Loucy (cell line): ENCODE measurements around the gene GNL3.

ENCODE experiments used
- H2AFZ ChIP-seq: fragments of 200-600 bp; sonication (generic); 2 replicates; pipeline ENCODE4 v1.6.0; 2016; ENCODE audit warnings: antibody characterized with exemption, mild to moderate bottlenecking, low read length, moderate library complexity
- H3F3A ChIP-seq: fragments of 200-600 bp; 2 replicates; pipeline ENCODE4 v1.6.0; 2016; ENCODE audit warnings: antibody characterized with exemption, low read depth, mild to moderate bottlenecking
- H3K27me3 ChIP-seq: fragments of 200-600 bp; sonication (generic); 2 replicates; pipeline ENCODE4 v1.6.1; 2014; ENCODE audit warnings: low read length, mild to moderate bottlenecking; ENCODE audit not compliant: insufficient read depth, poor library complexity, severe bottlenecking
- H3K36me3 ChIP-seq: fragments of 200-600 bp; sonication (generic); 2 replicates; pipeline ENCODE4 v1.6.1; 2016; ENCODE audit warnings: low read length; ENCODE audit not compliant: insufficient read depth
- H3K4me1 ChIP-seq: fragments of 200-600 bp; sonication (generic); 2 replicates; pipeline ENCODE4 v1.5.1; 2014; ENCODE audit warnings: low read length, mild to moderate bottlenecking; ENCODE audit not compliant: insufficient read depth, poor library complexity, severe bottlenecking
- H3K4me2 ChIP-seq: fragments of 200-600 bp; sonication (generic); 2 replicates; pipeline ENCODE4 v1.6.0; 2014; ENCODE audit warnings: antibody characterized with exemption, low read length, low read depth, mild to moderate bottlenecking; ENCODE audit not compliant: poor library complexity, severe bottlenecking
- H3K4me3 ChIP-seq: fragments of 200-600 bp; sonication (generic); 2 replicates; pipeline ENCODE4 v1.5.1; 2014; ENCODE audit warnings: low read length, mild to moderate bottlenecking, mixed read lengths; ENCODE audit not compliant: poor library complexity, severe bottlenecking
- H3K79me2 ChIP-seq: fragments of 200-600 bp; sonication (generic); 2 replicates; pipeline ENCODE4 v1.6.1; 2014; ENCODE audit warnings: low read length; ENCODE audit not compliant: insufficient read depth
- H3K9ac ChIP-seq: fragments of 200-600 bp; sonication (generic); 2 replicates; pipeline ENCODE4 v1.6.0; 2014; ENCODE audit warnings: mild to moderate bottlenecking, low read depth, low read length, moderate library complexity; ENCODE audit not compliant: poor library complexity, severe bottlenecking
- H3K9me2 ChIP-seq: fragments of 200-600 bp; sonication (generic); replicated peaks from 2 replicates; pipeline ENCODE4 v1.6.1; 2016; ENCODE audit warnings: low read depth, low read length, mixed read lengths
- H3K9me3 ChIP-seq: fragments of 200-600 bp; sonication (generic); 2 replicates; pipeline ENCODE4 v1.6.1; 2014; ENCODE audit warnings: mild to moderate bottlenecking, antibody characterized with exemption, low read length, low read depth; ENCODE audit not compliant: insufficient read depth
- H4K20me1 ChIP-seq: fragments of 200-600 bp; sonication (generic); 2 replicates; pipeline ENCODE4 v1.6.0; 2014; ENCODE audit warnings: antibody characterized with exemption, low read length, mild to moderate bottlenecking; ENCODE audit not compliant: insufficient read depth, poor library complexity, severe bottlenecking
- EZH2phosphoT487 ChIP-seq: fragments of 200-600 bp; IDR thresholded peaks from 2 replicates; pipeline ENCODE4 v1.6.1; 2018; ENCODE audit warnings: antibody characterized with exemption, mild to moderate bottlenecking, moderate library complexity, borderline replicate concordance
- TF ChIP-seq, protein P1 (sequence below): fragments of 200-600 bp; sonication (generic); conservative IDR thresholded peaks from 2 replicates; pipeline ENCODE4 v1.5.1; 2014; ENCODE audit warnings: mild to moderate bottlenecking, antibody characterized with exemption, low read length

The GNL3 gene

DNA sequence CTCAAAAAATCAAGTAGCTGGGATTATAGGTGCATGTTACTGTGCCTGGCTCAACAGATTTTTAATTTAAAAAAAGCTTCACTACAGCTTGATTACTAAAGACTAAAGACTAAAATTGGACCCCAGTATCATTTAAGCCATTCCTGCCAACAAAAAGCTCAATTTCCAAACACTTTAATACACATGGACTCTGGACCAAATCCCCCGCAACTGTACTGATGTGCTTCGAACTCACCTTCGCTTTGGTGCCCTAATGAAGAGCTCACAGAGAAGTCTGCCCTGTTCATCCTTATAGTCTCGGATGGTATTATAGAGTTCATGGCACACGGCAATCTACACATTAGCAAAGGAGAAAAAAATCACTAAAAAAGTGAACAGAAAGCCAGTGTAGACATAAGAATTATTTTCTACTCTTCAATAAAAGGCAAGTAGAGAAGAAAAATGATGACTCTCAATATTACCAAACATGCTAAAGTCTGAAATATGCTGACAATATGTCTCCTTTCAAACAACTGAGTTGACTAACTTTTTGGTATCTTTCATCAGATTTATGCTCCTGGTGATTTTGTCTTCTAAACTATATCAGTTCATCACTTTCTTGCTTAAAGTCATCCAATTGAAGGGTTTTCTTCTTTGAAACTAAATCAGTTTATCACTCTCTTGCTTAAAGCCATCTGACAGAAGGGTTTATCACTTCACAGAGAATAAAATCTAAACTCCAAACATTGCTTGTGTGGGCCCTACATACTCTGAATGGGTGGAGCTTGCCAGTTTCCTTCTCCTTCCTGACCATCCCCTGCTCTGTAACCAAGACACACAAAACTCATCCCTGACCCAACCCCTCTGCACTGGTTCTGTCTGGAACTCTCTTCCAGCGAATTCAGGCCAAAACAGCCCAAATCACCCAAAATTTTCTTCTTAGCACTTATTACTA is 7.3 kb upstream of the GNL3 start:
- no peak overlapping the region for H2AFZ ChIP-seq
- H3K9me3 ChIP-seq = no peaks in the 10 kb centered on the region
- TF ChIP-seq, protein P1, sequence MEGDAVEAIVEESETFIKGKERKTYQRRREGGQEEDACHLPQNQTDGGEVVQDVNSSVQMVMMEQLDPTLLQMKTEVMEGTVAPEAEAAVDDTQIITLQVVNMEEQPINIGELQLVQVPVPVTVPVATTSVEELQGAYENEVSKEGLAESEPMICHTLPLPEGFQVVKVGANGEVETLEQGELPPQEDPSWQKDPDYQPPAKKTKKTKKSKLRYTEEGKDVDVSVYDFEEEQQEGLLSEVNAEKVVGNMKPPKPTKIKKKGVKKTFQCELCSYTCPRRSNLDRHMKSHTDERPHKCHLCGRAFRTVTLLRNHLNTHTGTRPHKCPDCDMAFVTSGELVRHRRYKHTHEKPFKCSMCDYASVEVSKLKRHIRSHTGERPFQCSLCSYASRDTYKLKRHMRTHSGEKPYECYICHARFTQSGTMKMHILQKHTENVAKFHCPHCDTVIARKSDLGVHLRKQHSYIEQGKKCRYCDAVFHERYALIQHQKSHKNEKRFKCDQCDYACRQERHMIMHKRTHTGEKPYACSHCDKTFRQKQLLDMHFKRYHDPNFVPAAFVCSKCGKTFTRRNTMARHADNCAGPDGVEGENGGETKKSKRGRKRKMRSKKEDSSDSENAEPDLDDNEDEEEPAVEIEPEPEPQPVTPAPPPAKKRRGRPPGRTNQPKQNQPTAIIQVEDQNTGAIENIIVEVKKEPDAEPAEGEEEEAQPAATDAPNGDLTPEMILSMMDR = no peak
- TF ChIP-seq EZH2phosphoT487 = no peak
- H3K9ac ChIP-seq = no peak overlapping the region
- H3K4me3 ChIP-seq = no peak overlapping the region
- peaks cover 59% of the 10 kb centered on the region for H3K79me2 ChIP-seq
- H3K36me3 ChIP-seq = peaks cover 40% of the 10 kb centered on the region; the same call in 1 of the 2 replicates
- no peaks in the 10 kb centered on the region for H3K9me2 ChIP-seq
- H3K4me2 ChIP-seq = peak overlapping the region; percentile 90
- H3K27me3 ChIP-seq = no peaks in the 10 kb centered on the region
- no peaks in the 10 kb centered on the region for H3F3A ChIP-seq
- peaks cover 15% of the 10 kb centered on the region for H4K20me1 ChIP-seq
- peaks cover 36% of the 10 kb centered on the region for H3K4me1 ChIP-seq

DNA sequence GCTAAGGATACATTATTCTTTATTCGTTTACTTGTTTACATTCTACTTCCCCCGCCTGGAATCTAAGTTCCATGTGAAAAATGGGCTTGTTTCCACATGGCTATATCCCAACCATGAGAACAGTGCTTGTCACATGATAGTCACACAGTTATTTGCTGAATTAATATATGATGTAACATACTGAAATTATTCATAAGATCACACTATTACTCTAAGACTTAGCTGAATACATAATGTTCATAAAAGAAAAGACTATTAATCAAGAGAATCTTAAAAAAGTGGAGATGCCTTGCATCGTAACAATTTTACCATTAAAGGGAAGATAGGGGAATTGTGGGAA is 6.7 kb upstream of the GNL3 start:
- Histone ChIP-seq H3K9me3 (no peaks in the 10 kb centered on the region), H3K36me3 (peaks cover 40% of the 10 kb centered on the region; the same call in 1 of the 2 replicates), H3K9ac (no peak overlapping the region), H3K27me3 (no peaks in the 10 kb centered on the region), H2AFZ (no peak overlapping the region), H3K4me1 (peaks cover 41% of the 10 kb centered on the region), H3F3A (no peaks in the 10 kb centered on the region), H3K9me2 (no peaks in the 10 kb centered on the region), H3K79me2 (peaks cover 65% of the 10 kb centered on the region), H3K4me3 (no peak overlapping the region), H4K20me1 (peaks cover 22% of the 10 kb centered on the region), H3K4me2 (peak overlapping the region; percentile 90)
- TF ChIP-seq EZH2phosphoT487 = no peak
- TF ChIP-seq, protein P1 = no peak

DNA sequence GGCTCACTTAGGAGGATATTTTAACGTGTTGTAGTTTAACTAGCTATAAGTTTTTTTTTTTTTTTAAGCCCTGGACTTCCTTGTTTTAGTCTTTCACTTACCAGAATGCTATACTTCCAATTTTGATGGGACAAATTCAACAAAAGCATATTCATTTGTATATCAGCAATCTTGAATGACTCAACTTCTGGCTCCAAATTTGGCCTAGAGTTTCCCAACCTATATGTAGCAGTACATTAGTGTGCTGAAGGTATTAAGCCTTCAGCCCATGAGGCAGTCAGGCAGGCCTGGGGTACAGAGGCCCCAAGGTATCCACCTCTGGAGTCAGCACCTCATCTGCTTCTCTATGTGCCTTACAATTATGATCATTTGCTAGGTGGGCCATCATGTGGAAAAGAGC is 6.0 kb upstream of the GNL3 start:
- peak overlapping the region; percentile 90 for H3K4me2 ChIP-seq
- peaks cover 70% of the 10 kb centered on the region for H3K79me2 ChIP-seq
- peak overlapping the region; percentile 10 for H3K9ac ChIP-seq
- H3K36me3 ChIP-seq = peaks cover 38% of the 10 kb centered on the region; the same call in 1 of the 2 replicates
- TF ChIP-seq, protein P1 = no peak
- no peak for TF ChIP-seq EZH2phosphoT487
- peaks cover 23% of the 10 kb centered on the region for H4K20me1 ChIP-seq
- H3F3A ChIP-seq = no peaks in the 10 kb centered on the region
- no peaks in the 10 kb centered on the region for H3K9me2 ChIP-seq
- H3K4me3 ChIP-seq = no peak overlapping the region
- no peaks in the 10 kb centered on the region for H3K27me3 ChIP-seq
- H2AFZ ChIP-seq = no peak overlapping the region
- H3K4me1 ChIP-seq = peaks cover 48% of the 10 kb centered on the region
- H3K9me3 ChIP-seq = no peaks in the 10 kb centered on the region
